Ectodermal cell (in vitro differentiated cells): ENCODE measurements around the gene MAPKAP1.

Source experiments
- H3K27ac ChIP-seq: 2 replicates; pipeline ENCODE4 v1.7.0; 2013; ENCODE audit warnings: mild to moderate bottlenecking, low read depth, low read length; ENCODE audit not compliant: insufficient read depth, poor library complexity, severe bottlenecking
- H3K27me3 ChIP-seq: 2 replicates; pipeline ENCODE4 v1.7.0; 2013; ENCODE audit warnings: mild to moderate bottlenecking, low read length; ENCODE audit not compliant: insufficient read depth, control insufficient read depth, poor library complexity, severe bottlenecking
- H3K36me3 ChIP-seq: one replicate; pipeline ENCODE4 v1.7.0; 2013; ENCODE audit warnings: low read length; ENCODE audit not compliant: control insufficient read depth, insufficient read depth
- H3K4me1 ChIP-seq: one replicate; pipeline ENCODE4 v1.7.0; 2013; ENCODE audit warnings: low read length; ENCODE audit not compliant: control insufficient read depth, insufficient read depth
- H3K4me3 ChIP-seq: 2 replicates; pipeline ENCODE4 v1.7.0; 2013; ENCODE audit warnings: low read depth, low read length, control low read depth; ENCODE audit not compliant: insufficient read depth
- H3K9me3 ChIP-seq: 2 replicates; pipeline ENCODE4 v1.7.0; 2013; ENCODE audit warnings: mild to moderate bottlenecking, low read length, moderate library complexity; ENCODE audit not compliant: control insufficient read depth
- WGBS, 2 experiments: methylation state at CpG; one replicate each; pipeline ENCODE4 v1.1.7; 2013; ENCODE audit warnings: missing lambda C conversion rate in 2 of 2; 5-methylcytosine and 5-hydroxymethylcytosine counted together

The MAPKAP1 gene

GRCh38 chr9:125633116-125633745 is 73.8 kb downstream of the MAPKAP1 start:
- Histone ChIP-seq H3K36me3 (no peaks in the 10 kb centered on the region), H3K4me3 (no peak overlapping the region), H3K4me1 (peaks cover 11% of the 10 kb centered on the region), H3K27me3 (no peaks in the 10 kb centered on the region), H3K27ac (no peak overlapping the region), H3K9me3 (no peaks in the 10 kb centered on the region)
- 74% methylated on average over 2 of the region's 2 CpGs for WGBS, 2 experiments

- Histone ChIP-seq H3K27ac (no peak overlapping the region), H3K9me3 (no peaks in the 10 kb centered on the region), H3K4me3 (no peak overlapping the region), H3K27me3 (no peaks in the 10 kb centered on the region), H3K4me1 (peaks cover 10% of the 10 kb centered on the region), H3K36me3 (no peaks in the 10 kb centered on the region)
- 90 to 91% methylated on average over 4 of the region's 4 CpGs for WGBS, 2 experiments
Observed at GRCh38 chr9:125632321-125633115, 74.5 kb downstream of the MAPKAP1 start.

- no peaks in the 10 kb centered on the region for H3K36me3 ChIP-seq
- H3K9me3 ChIP-seq: no peaks in the 10 kb centered on the region
- H3K4me1 ChIP-seq: peaks cover 10% of the 10 kb centered on the region
- H3K27ac ChIP-seq: no peak overlapping the region
- H3K4me3 ChIP-seq: no peak overlapping the region
- WGBS, 2 experiments: 82 to 86% methylated on average over 7 of the region's 7 CpGs
- H3K27me3 ChIP-seq: no peaks in the 10 kb centered on the region
Observed at GRCh38 chr9:125631391-125632085, 75.5 kb downstream of the MAPKAP1 start.

- no peaks in the 10 kb centered on the region for H3K9me3 ChIP-seq
- H3K27me3 ChIP-seq: no peaks in the 10 kb centered on the region
- H3K4me3 ChIP-seq: no peak overlapping the region
- 93 to 100% methylated on average over 1 of the region's 1 CpG for WGBS, 2 experiments
- H3K36me3 ChIP-seq: no peaks in the 10 kb centered on the region
- H3K4me1 ChIP-seq: peaks cover 10% of the 10 kb centered on the region
- no peak overlapping the region for H3K27ac ChIP-seq
Observed at GRCh38 chr9:125630436-125630835, 76.6 kb downstream of the MAPKAP1 start.

- 100% methylated on average over 2 of the region's 3 CpGs; no CpG with 5 or more reads in 1 of the 2 experiments for WGBS, 2 experiments
- Histone ChIP-seq H3K36me3 (no peaks in the 10 kb centered on the region), H3K27me3 (no peaks in the 10 kb centered on the region), H3K4me1 (peaks cover 10% of the 10 kb centered on the region), H3K27ac (no peak overlapping the region), H3K4me3 (no peak overlapping the region), H3K9me3 (no peaks in the 10 kb centered on the region)
Observed at GRCh38 chr9:125629446-125629845, 77.6 kb downstream of the MAPKAP1 start.

GRCh38 chr9:125626187-125626586 is 80.8 kb downstream of the MAPKAP1 start:
- Histone ChIP-seq H3K4me3 (no peak overlapping the region), H3K4me1 (no peaks in the 10 kb centered on the region), H3K9me3 (no peaks in the 10 kb centered on the region), H3K36me3 (peaks cover 4% of the 10 kb centered on the region), H3K27ac (no peak overlapping the region), H3K27me3 (no peaks in the 10 kb centered on the region)

- WGBS, 2 experiments: 90 to 100% methylated on average over 1 of the region's 1 CpG
- Histone ChIP-seq H3K4me1 (no peaks in the 10 kb centered on the region), H3K27ac (no peak overlapping the region), H3K9me3 (no peaks in the 10 kb centered on the region), H3K27me3 (no peaks in the 10 kb centered on the region), H3K36me3 (peaks cover 4% of the 10 kb centered on the region), H3K4me3 (no peak overlapping the region)
Observed at GRCh38 chr9:125621170-125621569, 85.8 kb downstream of the MAPKAP1 start.

GRCh38 chr9:125620216-125620615 is 86.8 kb downstream of the MAPKAP1 start:
- Histone ChIP-seq H3K27ac (no peak overlapping the region), H3K27me3 (no peaks in the 10 kb centered on the region), H3K4me1 (no peaks in the 10 kb centered on the region), H3K4me3 (no peak overlapping the region), H3K9me3 (no peaks in the 10 kb centered on the region), H3K36me3 (peaks cover 4% of the 10 kb centered on the region)
- WGBS, 2 experiments: 95 to 97% methylated on average over 5 of the region's 5 CpGs

- Histone ChIP-seq H3K36me3 (peaks cover 4% of the 10 kb centered on the region), H3K4me3 (no peak overlapping the region), H3K27ac (no peak overlapping the region), H3K4me1 (no peaks in the 10 kb centered on the region), H3K27me3 (no peaks in the 10 kb centered on the region), H3K9me3 (no peaks in the 10 kb centered on the region)
- 80% methylated on average over 5 of the region's 5 CpGs for WGBS, 2 experiments
Observed at GRCh38 chr9:125617087-125617486, 89.9 kb downstream of the MAPKAP1 start.

- Histone ChIP-seq H3K36me3 (no peaks in the 10 kb centered on the region), H3K9me3 (no peaks in the 10 kb centered on the region), H3K4me1 (peaks cover 5% of the 10 kb centered on the region), H3K27ac (no peak overlapping the region), H3K4me3 (no peak overlapping the region), H3K27me3 (no peaks in the 10 kb centered on the region)
- WGBS, 2 experiments: 93 to 95% methylated on average over 4 of the region's 4 CpGs
Observed at GRCh38 chr9:125613141-125613540, 93.9 kb downstream of the MAPKAP1 start.
